Activated naive CD4-positive, alpha-beta T cell treated with anti-CD3 and anti-CD28 coated beads for 36 hours (primary cell): ENCODE data around the gene CFAP77. TPM values are rescaled to one million over a fixed set of nuclear protein-coding genes. Genes with fewer than 3 reads are reported as not detected.

Experiments
- CTCF ChIA-PET: fragments of 350-600 bp; sonication (Branson Sonifier 250); formaldehyde crosslinking; loops from one replicate; lab custom pipeline; 2021; ENCODE audit warnings: antibody characterized with exemption; lab: Charles Lee
- DNase-seq: peaks from one replicate; pipeline ENCODE4 v3.0.0-alpha.2; 2020
- H3K27ac Mint-ChIP-seq: one replicate; pipeline ENCODE4 v1.8.0; 2021; ENCODE audit warnings: mild to moderate bottlenecking, mixed read lengths
- H3K27me3 Mint-ChIP-seq: one replicate; pipeline ENCODE4 v1.8.0; 2021; ENCODE audit warnings: low read depth, mixed read lengths
- H3K36me3 Mint-ChIP-seq: one replicate; pipeline ENCODE4 v1.8.0; 2021; ENCODE audit warnings: low read depth, mixed read lengths
- H3K4me1 Mint-ChIP-seq: one replicate; pipeline ENCODE4 v1.8.0; 2021; ENCODE audit warnings: low read depth, mixed read lengths
- H3K4me3 Mint-ChIP-seq: one replicate; pipeline ENCODE4 v1.8.0; 2021; ENCODE audit warnings: mild to moderate bottlenecking, moderate library complexity, mixed read lengths
- H3K9me3 Mint-ChIP-seq: one replicate; pipeline ENCODE4 v1.8.0; 2021; ENCODE audit warnings: mixed read lengths
- intact Hi-C: fragments of 100-400 bp; cut with micrococcal nuclease; formaldehyde crosslinking; loops from one replicate; pipeline ENCODE4 v1.15.1; 2023
- total RNA-seq, 2 experiments: library from RNA; stranded (reverse); gene quantifications; one replicate each; pipeline ENCODE4 v1.2.3, GENCODE V29; 2021

The CFAP77 gene
- total RNA-seq, 2 experiments from 2014 or later = not detected

GRCh38 chr9:132460240-132460639 is 50.2 kb downstream of the CFAP77 start:
- no peak for DNase-seq
- Mint-ChIP-seq H3K4me1 (no peaks in the 10 kb centered on the region), H3K27ac (no peak overlapping the region), H3K36me3 (no peaks in the 10 kb centered on the region), H3K9me3 (no peaks in the 10 kb centered on the region), H3K4me3 (no peak overlapping the region), H3K27me3 (no peaks in the 10 kb centered on the region)
- CTCF ChIA-PET = no interaction called here
- intact Hi-C loops = no loop called here

DNA sequence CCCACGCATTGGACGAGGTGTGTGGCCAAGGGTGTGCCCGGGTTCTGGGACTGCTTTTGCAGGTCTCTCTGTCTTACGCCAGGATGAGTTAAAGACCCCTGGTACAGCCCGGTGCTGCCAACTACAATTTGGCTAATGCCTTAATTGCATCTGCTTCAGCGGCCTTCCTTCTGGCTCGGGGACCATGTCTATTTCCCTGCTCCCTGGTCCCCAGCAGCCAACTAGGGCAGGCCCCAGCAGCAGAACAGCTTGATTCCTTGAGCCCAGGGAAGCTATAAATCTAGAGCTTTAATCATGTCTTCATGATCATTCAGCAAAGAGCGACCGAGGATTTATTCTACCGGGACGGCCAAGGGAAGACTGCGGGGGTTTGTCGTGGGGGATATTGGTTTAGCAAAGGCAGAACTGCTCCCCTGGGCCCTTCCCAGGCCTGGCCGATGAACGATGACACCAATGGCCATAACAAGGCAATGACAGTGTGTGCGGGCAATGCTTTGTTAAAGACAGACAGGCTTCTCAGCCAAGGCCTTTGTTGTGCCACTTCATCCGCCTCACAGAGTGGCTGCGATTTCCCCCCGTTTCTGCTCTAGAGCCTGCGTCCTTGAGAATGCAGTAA is 51.4 kb downstream of the CFAP77 start:
- no peak overlapping the region for H3K4me3 Mint-ChIP-seq
- no peak for DNase-seq
- H3K27ac Mint-ChIP-seq = no peak overlapping the region
- H3K9me3 Mint-ChIP-seq = no peaks in the 10 kb centered on the region
- no peaks in the 10 kb centered on the region for H3K27me3 Mint-ChIP-seq
- H3K4me1 Mint-ChIP-seq = no peaks in the 10 kb centered on the region
- H3K36me3 Mint-ChIP-seq = no peaks in the 10 kb centered on the region
- intact Hi-C loops = no loop called here
- CTCF ChIA-PET = no interaction called here

DNA sequence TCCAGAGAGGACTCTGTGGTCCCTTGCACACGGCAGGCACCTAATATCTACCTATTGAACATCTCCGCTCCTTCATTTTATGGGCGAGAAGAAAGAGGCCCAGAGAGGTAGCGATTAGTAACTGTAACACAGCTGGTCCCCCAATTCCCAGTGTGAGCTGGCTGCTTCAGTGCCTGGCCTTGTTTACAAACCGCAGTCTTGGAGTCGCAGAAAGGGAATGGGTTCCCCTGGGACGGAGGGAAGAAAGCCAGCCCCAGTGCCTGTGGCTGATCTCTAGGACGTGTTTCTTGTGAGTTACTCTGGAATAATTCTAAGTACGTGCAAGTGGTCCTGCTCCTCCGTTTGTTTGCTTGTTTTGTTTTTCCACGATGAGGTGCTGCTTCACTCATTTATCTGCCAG is 52.0 kb downstream of the CFAP77 start:
- Mint-ChIP-seq H3K27me3 (no peaks in the 10 kb centered on the region), H3K36me3 (no peaks in the 10 kb centered on the region), H3K9me3 (no peaks in the 10 kb centered on the region), H3K4me1 (no peaks in the 10 kb centered on the region), H3K27ac (no peak overlapping the region), H3K4me3 (no peak overlapping the region)
- CTCF ChIA-PET = no interaction called here
- intact Hi-C loops = no loop called here
- no peak for DNase-seq

DNA sequence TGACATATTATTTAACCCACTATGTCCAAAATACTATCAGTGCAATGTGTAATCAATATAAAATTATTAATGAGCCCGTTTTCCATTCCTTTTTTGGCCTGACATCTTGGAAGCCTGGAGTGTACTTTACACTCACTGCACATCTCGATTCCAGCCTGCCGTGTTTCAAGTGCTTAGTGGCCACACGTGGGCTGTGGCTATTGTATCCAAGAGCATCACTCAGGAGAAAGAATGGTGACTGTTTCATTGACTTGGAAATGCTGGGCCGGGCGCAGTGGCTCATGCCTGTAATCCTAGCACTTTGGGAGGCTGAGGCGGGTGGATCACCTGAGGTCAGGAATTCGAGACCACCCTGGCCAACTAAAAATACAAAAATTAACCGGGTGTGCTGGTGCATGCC is 54.5 kb downstream of the CFAP77 start:
- Mint-ChIP-seq H3K4me3 (no peak overlapping the region), H3K9me3 (no peaks in the 10 kb centered on the region), H3K4me1 (no peaks in the 10 kb centered on the region), H3K36me3 (no peaks in the 10 kb centered on the region), H3K27me3 (peaks cover 4% of the 10 kb centered on the region), H3K27ac (no peak overlapping the region)
- DNase-seq = no peak
- intact Hi-C loops = no loop called here
- CTCF ChIA-PET = no interaction called here

DNA sequence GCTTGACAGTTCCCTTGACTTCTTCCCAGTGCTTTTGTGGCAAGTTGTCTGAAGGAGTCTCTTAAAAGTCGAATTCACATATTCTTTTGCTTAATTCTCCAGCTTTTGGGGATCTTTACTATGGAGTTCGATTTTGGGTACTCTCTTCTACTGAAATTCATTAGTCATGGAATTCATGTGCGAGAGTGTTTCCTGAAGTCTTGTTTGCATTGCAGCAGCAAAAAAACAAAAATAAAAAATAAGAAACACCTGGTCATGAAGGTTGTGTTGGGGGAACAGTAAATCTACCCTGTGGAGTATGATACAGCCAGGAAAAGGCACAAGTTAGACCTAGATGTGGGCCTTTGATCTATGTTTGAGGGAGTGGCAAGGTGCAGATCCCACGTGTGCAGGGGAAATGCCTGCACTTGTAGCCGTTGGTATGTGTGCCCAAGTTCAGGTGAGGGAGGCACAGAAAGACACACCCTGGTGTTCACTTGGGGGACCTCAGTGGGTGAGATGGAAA is 55.2 kb downstream of the CFAP77 start:
- Mint-ChIP-seq H3K27ac (no peak overlapping the region), H3K4me1 (no peaks in the 10 kb centered on the region), H3K9me3 (no peaks in the 10 kb centered on the region), H3K27me3 (peaks cover 4% of the 10 kb centered on the region), H3K4me3 (no peak overlapping the region), H3K36me3 (no peaks in the 10 kb centered on the region)
- intact Hi-C loops = no loop called here
- DNase-seq = no peak
- CTCF ChIA-PET = no interaction called here

DNA sequence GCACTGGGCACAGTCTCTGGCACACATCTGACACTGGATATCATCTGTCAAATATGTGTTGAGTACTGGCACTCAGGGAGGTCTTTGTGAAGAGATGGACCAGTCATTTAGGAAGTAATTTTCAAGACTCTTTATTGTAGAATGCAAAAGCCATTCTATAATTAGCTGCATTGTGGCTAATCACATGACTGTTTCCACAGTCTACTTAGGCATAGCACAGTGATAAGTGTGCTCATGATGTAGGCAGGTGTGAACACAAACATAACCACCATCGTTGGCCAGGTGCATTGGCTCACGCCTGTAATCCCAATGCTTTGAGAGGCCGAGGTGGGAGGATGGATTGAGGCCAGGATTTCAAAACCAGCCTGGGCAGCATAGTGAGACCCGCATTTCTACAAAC is 62.2 kb downstream of the CFAP77 start:
- no peaks in the 10 kb centered on the region for H3K36me3 Mint-ChIP-seq
- no peak overlapping the region for H3K4me3 Mint-ChIP-seq
- no peak overlapping the region for H3K27ac Mint-ChIP-seq
- CTCF ChIA-PET = no interaction called here
- intact Hi-C loops = no loop called here
- no peaks in the 10 kb centered on the region for H3K4me1 Mint-ChIP-seq
- H3K27me3 Mint-ChIP-seq = peaks cover 5% of the 10 kb centered on the region
- no peaks in the 10 kb centered on the region for H3K9me3 Mint-ChIP-seq
- DNase-seq = no peak

GRCh38 chr9:132472599-132472998 is 62.6 kb downstream of the CFAP77 start:
- Mint-ChIP-seq H3K27ac (no peak overlapping the region), H3K9me3 (no peaks in the 10 kb centered on the region), H3K36me3 (no peaks in the 10 kb centered on the region), H3K4me3 (no peak overlapping the region), H3K27me3 (peaks cover 3% of the 10 kb centered on the region), H3K4me1 (no peaks in the 10 kb centered on the region)
- intact Hi-C loops = no loop called here
- CTCF ChIA-PET = no interaction called here
- no peak for DNase-seq

DNA sequence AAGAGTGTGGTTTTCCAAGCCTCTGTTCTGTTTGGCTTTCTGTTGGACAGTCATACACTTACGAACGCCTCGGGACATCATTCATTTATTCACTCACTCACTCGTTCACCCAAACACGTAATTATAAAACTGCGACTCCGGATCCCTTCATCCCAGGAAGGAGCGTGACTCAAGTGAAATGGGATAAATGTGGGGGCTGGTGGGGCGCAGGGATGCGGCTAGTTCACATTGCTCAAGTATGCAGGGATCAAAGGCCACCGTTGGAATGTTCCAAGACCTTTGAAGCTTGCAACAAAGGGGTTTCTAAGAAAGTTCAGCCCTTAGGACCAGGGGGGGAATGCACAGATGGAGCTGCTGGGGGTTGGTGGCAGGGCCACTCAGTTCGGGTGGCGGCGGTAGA is 64.2 kb downstream of the CFAP77 start:
- no peaks in the 10 kb centered on the region for H3K9me3 Mint-ChIP-seq

GRCh38 chr9:132478353-132479050 is 68.5 kb downstream of the CFAP77 start:
- H3K9me3 Mint-ChIP-seq = no peaks in the 10 kb centered on the region
- no peaks in the 10 kb centered on the region for H3K4me1 Mint-ChIP-seq
- no peak overlapping the region for H3K27ac Mint-ChIP-seq
- intact Hi-C loops = no loop called here
- no peak overlapping the region for H3K4me3 Mint-ChIP-seq
- DNase-seq = no peak
- CTCF ChIA-PET = no interaction called here
- H3K27me3 Mint-ChIP-seq = peaks cover 10% of the 10 kb centered on the region
- no peaks in the 10 kb centered on the region for H3K36me3 Mint-ChIP-seq

More for the DNA sequence above, 64.2 kb downstream of the CFAP77 start:
- CTCF ChIA-PET = interaction anchor here (0.6 kb wide), 1 partner anchor 176 kb away, joined by 3 read pairs; no protein-coding TSS in a partner anchor
- Mint-ChIP-seq H3K27me3 (peaks cover 3% of the 10 kb centered on the region), H3K27ac (no peak overlapping the region), H3K4me3 (no peak overlapping the region), H3K4me1 (no peaks in the 10 kb centered on the region), H3K36me3 (no peaks in the 10 kb centered on the region)
- intact Hi-C loops = no loop called here
- DNase-seq = no peak

GRCh38 chr9:132479733-132480132 is 69.7 kb downstream of the CFAP77 start:
- Mint-ChIP-seq H3K4me1 (no peaks in the 10 kb centered on the region), H3K36me3 (no peaks in the 10 kb centered on the region), H3K9me3 (no peaks in the 10 kb centered on the region), H3K4me3 (no peak overlapping the region), H3K27me3 (peaks cover 17% of the 10 kb centered on the region), H3K27ac (no peak overlapping the region)
- intact Hi-C loops = no loop called here
- CTCF ChIA-PET = no interaction called here
- no peak for DNase-seq

- H3K27me3 Mint-ChIP-seq = peaks cover 21% of the 10 kb centered on the region
- no peak overlapping the region for H3K27ac Mint-ChIP-seq
- intact Hi-C loops = no loop called here
- H3K4me1 Mint-ChIP-seq = no peaks in the 10 kb centered on the region
- H3K9me3 Mint-ChIP-seq = no peaks in the 10 kb centered on the region
- CTCF ChIA-PET = interaction anchor here (0.7 to 1.1 kb wide), 2 partner anchors 10 to 1142 kb away, joined by 3 read pairs; no protein-coding TSS in a partner anchor
- H3K4me3 Mint-ChIP-seq = no peak overlapping the region
- no peaks in the 10 kb centered on the region for H3K36me3 Mint-ChIP-seq
- no peak for DNase-seq
Measured at GRCh38 chr9:132481053-132481849, 71.2 kb downstream of the CFAP77 start.

GRCh38 chr9:132482196-132482813 is 72.3 kb downstream of the CFAP77 start:
- CTCF ChIA-PET = interaction anchor here (0.7 kb wide), 2 partner anchors 15 to 32 kb away, joined by 3 read pairs; no protein-coding TSS in a partner anchor
- DNase-seq = no peak
- H3K4me1 Mint-ChIP-seq = peaks cover 8% of the 10 kb centered on the region
- H3K36me3 Mint-ChIP-seq = no peaks in the 10 kb centered on the region
- H3K9me3 Mint-ChIP-seq = no peaks in the 10 kb centered on the region
- intact Hi-C loops = no loop called here
- H3K27ac Mint-ChIP-seq = no peak overlapping the region
- peaks cover 26% of the 10 kb centered on the region for H3K27me3 Mint-ChIP-seq
- no peak overlapping the region for H3K4me3 Mint-ChIP-seq
